CD4-positive, alpha-beta T cell treated with Interleukin-17A for 1 hour (primary cell): Measurements from ENCODE around the gene SEC14L1.
A peak's percentile ranks its signal among the peaks of the same experiment; 100 is the strongest.

Experiments
- DNase-seq: peaks from one replicate; pipeline ENCODE4 v3.0.0-alpha.2; 2020

SEC14L1 gene

DNA sequence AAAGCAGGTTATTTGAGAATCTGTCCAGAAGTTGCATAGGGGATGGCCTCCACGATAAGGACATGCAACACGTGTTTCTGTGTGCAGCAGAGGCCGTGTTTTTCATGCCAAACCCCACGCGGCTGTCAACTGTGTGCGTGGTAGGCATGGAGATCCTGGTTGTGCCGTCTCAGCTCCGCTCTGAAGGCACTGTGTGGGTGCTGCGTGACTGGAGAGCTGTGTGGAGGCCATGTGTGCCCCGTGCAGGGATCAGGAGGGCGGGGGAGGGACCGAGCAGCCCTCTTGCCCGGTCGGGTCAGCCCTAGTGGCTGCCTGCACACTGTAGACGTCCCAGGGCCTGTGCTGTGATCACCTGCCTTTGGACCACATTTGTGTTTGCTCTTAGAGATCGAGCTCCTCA, 74.5 kb downstream of the SEC14L1 start:
- DNase-seq = no peak

DNA sequence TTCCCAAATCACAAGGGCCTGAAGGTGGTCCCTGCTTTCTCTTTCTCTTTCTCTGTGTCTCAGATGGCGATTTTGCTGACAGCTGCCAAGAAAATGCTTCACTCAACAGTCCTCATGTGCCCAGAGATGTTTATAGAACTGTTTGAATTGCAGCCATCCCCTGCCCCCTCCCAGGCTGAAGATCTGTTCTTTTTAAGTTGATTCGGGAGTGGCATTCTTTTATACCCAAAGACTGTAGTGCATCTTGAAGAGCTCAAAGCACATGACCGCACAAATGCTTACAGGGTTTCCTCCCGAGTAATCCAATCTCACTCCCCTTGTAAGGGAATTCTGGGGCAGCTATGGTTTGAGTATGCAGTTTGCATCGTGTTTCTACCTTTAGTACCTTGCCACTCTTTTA, 75.7 kb downstream of the SEC14L1 start:
- DNase-seq = no peak

DNA sequence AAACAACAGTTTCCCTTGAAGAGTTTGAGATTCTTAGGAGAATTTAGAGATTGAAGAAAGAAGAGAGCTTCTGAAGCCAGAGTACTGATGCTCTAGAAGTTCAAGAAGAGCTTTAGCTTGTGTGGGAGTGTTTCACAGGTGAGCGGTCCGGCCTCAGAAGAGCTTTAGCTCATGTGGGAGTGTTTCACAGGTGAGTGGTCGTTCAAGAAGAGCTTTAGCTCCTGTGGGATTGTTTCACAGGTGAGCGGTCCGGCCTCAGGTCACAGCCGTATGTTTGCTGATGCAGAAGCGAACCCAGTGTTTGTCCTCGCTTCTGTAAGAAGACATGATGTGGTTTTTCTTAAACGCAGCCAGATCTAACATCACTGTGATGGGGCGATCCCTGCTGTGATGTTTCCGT, 76.4 kb downstream of the SEC14L1 start:
- no peak for DNase-seq

DNA sequence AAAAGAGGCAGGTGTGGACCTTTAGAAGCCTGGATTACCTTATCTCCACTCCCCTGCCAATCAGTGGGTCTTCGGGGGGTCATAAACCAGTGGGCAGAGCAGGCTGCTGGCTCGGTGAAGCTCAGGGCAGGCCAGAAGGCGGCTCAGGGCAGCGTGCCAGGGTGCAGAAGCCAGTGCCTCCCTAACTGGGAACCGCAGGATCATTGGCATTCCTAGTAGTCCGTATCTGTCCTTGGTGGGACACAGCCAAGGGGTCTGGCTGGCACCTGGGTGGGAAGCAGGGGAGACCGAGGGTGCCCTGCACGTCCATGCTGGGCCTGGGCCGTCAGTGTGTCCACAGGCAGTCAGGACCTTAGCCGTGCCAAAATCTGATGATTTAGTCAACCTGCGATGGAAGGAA, 76.8 kb downstream of the SEC14L1 start:
- DNase-seq = no peak

DNA sequence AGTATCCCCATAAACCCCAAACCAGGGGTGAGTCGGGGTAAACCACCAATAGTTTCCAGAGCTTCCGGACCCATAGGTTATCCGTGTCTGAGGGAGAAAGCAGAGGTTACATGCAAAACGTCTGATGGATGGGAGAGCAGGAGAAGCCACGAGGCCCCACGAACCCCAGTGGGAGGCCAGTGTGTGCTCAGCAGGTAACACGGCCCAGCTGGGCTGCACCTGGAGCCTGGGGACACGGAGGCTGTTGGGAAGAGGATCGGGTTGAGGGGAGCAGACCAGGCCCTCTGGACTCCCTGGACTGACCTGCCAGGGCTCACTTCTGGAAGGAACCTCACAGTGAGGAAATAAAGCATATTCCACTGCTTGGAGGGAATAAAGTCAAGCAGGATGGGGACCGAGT, 78.1 kb downstream of the SEC14L1 start:
- no peak for DNase-seq

DNA sequence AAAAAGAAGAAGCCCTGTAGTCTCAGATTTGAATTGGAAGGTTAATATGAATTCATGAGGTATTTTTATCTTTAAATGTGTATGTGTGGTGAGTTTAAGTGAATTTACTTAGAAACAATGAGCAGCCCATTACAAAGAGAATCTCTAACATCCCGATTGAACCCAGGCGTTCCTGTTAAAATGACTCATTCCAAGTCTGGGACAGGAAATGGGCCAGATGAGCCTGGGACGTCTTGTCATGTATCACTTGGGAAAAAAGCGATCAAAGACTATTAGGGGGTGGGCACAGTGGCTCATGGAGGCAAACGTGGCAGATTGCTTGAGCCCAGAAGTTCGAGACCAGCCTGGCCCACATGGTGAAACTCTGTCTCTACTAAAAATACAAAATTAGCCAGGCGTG, 81.6 kb downstream of the SEC14L1 start:
- DNase-seq = no peak

DNA sequence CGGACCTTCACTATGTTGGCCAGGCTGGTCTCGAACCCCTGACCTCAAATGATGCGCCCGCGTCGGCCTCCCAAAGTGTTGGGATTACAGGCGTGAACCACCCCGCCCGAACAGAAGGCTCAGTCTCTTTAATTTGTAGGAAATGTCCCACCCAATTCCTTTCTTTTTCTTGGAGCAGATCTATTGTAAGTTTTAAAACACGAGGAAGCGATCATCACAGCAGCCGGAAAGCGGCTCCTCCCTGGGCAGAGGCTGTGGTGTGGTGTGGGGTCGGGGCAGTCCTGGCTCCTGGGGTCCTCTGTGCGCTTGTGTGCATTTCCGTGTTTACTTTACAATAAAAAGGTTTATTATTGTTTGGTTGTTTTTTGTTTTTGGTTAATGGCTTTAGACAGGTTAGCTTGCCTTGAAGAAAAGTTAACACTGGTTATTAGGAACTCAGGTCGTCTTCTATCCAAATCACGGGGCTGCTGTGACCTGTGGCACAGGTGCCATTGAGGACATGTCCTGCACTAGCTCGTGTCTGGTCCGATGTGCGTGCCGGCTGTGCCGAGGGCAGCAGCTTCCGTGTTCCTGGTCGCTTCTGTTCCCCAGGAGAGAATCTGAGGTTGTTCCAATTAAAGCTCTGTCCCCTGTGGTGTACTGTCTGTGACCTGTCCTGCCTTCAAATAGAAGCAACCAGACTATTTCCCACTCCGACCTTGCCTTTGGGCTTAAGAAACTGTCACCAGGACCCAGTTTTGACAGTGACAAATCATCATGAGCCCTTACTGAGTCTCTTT, 83.1 kb downstream of the SEC14L1 start:
- DNase-seq = no peak

DNA sequence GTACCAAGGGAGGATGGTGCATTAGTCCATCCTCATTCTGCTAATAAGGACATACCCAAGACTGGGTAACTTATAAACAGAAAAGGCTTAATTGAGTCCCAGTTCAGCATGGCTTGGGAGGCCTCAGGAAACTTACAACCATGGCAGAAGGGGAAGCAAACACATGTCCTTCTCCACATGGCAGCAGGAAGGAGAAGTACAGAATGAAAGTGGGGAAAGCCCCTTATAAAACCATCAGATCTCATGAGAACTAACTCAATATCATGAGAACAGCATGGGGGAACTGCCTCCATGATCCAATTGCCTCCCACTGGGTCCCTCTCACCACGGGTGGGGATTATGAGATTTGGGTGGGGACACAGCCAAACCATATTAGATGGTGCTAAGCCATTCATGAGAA, 84.5 kb downstream of the SEC14L1 start:
- no peak for DNase-seq

DNA sequence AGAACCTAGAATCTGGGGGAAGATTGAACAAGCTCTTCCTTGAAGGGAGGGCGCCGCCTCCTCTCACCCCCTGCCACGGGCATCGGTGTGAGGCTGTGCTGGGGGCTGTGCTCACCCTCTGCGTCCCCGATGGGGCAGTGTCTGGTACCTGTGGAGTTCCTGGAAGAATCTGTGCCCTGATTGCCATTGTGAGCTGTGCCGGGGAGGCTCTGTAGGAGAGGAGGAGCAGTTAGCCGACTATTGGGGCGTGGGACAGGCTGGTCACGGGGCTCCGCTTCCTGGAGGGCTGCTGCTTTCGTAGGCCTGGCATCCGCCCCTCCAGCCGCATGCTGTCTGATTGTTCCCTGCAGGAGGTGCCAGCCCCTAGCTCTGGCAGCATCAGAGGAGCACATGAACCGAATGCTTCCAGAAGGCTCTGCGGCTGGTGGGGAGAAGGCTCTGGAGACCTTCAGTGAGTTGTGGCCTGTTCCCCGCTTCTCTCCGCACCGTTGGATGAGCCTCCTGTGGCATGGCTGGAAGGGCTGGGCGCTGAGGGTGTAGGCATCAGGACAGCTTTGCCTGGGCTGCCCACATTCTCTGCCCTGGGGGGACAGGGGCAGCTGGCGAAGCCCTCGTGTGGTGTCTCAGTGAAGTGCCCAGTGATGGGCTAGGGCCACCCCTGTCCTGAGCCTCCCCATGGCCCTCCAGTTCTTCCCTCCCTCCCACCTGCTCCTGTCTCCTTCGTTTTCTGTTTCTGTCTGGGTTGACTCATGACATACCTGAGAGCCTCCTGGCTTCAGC, 86.9 kb downstream of the SEC14L1 start:
- no peak for DNase-seq

DNA sequence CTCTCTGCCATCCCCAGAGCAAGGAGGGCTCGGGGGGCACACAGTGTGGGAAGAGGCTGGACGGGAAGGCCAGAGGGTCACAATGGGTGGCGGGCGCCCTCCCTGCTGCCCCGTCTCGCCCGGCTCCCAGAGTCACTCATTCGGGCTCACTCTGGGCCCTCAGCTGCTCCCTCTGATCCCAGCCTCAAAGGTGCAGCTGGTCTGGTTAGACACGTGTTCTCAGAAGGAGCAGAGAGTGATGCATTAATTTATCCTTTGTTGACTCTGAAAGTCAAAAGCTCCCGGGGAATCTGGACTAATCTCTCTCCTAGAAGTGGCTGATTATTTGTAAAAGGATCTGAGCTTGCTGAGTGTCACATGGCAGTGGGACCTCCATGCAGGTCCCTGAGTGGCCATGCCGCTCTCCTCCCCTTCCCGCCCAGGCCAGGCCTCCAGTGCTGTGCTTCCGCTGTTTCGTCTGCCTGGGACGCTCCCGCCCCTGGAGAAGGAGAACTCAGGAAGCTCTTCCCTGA, 87.5 kb downstream of the SEC14L1 start:
- no peak for DNase-seq

DNA sequence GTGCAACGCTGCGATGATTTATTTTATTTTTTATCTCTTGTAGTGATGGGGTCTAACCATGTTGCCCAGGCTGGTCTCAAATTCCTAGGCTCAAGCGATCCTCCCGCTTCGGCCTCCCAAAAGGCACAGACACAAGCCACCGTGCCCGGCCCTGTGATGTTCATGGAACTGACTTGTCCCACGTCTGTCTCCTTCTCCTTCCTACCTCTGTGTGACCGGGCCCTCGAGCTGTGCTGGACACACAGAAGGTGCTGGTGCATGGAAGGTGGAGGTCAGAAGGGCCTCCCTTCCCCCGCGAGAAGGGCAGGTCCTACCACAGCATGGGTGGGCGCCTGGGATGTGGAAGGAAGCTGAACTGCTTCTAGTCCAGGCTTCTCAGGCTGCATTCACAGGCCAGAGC, 88.0 kb downstream of the SEC14L1 start:
- DNase-seq = no peak

DNA sequence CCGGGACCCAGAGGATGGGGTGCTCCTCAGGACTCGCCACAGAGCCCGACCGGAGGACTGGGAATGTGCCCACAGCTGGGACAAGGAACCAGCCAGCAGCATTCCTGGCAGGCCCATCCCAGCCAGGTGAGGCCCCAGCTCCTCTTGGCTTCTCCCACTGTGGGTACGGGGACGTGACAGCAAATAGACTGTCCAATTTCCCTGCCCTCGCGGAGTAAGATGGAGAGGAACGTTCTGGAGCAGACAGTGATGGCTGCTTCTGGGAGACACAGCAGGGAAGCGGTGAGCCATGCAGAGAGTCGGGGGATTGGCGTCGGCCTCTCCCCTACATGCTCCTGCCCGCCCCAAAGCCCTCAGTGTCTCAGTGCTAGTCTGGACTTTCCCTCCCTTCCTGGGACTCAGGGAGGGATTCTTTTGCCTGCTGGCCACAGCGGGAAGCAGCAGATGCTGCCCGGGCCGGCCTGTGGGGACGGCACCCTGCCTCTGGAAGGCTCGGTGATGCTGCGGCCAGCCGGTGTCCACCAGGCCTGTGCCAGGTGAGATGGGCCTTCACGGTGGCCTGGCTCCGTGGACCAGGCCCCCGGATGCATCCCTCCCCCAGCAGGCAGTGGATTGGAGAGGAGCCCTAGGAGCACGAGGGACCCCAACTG, 89.1 kb downstream of the SEC14L1 start:
- DNase-seq = no peak

DNA sequence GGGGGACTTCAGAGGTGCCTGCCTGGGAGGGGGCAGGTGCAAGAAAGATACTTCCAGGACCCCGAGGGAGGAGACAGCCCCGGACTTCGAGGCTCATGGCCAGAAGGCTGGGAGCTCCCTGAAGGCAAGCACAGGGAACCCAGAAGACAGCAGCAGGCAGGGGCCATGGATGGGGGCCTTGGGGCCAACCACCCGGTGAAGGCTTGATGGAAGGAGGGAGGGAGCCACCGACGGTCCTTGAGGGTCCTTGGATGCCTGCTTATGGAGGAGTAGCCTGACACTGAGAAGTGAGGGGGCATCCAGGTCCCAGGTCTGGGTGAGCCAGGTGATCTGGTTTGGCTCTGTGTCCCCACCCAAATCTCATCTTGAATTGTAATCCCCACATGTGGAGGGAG, 89.7 kb downstream of the SEC14L1 start:
- no peak for DNase-seq

DNA sequence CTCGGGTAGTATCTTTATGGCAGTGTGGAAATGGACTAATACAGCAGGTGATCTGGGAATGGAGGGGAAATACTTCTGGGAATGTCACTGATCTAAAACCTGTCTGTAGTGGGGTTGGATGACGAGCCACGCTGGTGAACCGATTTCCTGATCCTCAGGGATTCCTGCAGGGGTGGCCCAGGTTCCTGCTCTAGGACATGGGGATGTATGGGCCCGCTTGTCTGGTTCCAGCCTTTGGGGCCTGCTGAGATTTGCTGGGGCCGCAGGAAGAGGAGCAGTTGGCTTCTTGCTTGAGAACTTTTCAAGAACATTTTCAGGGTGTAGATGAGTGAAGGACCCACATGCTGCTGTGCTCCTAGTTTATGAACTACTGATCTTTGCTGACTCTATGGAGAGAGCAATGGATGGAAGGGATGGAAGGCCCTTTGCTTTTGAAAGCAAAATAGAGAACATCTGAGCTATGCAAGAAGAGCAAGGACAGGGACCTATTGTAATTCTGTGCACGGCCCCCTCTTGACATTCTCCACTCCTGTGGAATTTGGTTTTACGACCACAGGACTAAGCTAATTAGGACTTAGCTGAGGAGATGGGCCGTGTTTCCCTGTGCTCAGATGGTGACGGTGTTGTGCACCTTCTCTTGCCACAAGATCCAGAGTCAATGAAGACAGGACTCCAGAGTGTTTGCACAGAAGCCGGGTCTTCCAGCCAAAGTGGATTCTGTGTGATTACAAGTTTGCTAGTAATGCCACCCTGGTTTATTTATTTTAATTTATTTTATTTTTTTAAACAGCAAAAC, 90.5 kb downstream of the SEC14L1 start:
- DNase-seq = no peak

DNA sequence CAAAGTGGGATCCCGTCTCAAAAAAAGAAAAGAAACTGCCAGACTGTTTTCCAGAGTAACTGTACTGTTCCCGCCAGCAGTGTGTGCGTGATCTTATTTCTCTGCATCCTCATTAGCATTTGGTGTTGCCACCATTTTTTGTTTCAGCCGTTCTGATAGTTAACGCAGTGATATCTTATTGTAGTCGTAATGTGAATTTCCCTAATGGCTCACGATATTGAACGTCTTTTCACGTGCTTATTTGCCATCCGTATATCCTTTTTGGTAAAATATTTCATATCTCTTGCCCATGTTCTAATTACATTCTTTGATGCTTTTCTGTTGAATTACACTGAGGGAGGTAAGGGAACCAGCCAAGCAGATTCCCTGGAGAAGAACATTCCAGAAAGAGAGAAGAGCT, 92.4 kb downstream of the SEC14L1 start:
- no peak for DNase-seq

DNA sequence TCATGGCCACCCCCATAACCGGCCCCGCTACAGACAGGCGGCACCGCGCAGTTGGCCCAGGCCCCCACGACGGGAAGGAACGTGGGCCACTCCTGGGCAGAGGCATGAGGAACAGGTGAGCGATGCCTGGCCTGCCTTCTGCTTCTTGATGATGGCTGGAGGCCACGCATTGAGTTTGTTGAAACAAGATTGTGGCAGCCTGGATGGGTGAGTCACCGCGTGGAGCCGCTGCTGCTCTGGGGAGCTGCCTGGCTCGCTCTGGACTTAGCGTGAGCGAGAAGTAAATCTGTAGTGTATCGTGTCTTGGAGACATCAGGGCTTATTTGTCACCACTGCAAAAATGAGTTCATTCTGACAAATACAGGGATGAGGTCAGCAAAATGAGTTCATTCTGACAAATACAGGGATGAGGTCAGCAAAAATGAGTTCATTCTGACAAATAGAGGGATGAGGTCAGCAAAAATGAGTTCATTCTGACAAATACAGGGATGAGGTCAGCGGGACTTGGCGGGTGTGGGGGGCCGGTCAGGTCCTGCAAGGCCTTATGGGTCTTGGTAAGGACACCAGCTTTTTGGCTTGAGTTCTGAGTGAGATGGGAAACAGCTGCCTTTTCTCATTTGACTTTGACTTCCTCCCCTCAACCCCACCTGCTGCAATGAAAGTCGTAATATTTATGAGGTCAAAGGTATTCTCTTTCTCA, 93.0 kb downstream of the SEC14L1 start:
- DNase-seq = no peak

DNA sequence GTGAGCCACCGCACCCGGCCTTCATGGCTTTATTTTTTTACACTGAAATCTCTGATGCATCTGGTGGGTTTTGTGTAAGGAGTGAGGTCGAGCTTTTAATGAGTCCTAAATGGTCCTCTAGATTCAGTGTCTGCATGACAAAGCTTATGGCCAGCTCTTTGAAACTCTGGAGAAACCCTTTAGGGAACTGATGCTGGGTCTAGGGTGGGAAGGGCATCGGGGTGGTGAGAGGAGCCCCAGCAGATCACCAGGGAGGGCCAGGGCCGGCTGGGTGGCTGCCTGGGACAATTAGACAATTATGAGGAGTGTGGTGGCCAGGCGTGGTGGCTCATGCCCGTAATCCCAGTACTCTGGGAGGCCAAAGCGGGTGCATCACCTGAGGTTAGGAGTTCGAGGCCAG, 93.9 kb downstream of the SEC14L1 start:
- no peak for DNase-seq

DNA sequence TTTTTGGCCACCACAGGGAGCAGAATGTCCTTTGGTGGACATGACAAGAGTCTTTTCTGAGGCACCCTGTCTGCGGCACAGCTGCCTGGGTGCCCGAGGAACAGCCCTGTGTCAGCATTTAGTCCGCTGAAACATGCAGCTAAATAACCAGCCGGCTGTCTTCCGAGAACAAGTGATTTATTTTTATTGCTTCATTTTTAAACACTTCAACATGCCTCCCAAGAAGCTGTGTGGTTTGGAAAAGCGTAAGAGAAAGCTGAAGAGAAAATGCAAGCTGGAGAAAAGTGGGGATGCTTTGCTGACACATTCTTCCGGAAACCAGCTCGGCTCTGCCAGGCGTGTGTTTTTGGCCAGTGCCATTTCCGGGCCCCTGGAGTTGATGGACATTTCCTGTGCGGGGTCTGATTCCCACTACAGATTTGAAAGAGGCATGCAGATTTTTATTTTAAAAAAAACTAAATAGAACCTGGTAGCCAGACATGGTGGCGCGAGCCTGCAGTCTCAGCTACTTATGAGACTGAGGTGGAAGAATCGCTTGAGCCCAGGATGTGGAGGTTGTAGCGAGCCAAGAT, 94.7 kb downstream of the SEC14L1 start:
- DNase-seq = peak; percentile 7

DNA sequence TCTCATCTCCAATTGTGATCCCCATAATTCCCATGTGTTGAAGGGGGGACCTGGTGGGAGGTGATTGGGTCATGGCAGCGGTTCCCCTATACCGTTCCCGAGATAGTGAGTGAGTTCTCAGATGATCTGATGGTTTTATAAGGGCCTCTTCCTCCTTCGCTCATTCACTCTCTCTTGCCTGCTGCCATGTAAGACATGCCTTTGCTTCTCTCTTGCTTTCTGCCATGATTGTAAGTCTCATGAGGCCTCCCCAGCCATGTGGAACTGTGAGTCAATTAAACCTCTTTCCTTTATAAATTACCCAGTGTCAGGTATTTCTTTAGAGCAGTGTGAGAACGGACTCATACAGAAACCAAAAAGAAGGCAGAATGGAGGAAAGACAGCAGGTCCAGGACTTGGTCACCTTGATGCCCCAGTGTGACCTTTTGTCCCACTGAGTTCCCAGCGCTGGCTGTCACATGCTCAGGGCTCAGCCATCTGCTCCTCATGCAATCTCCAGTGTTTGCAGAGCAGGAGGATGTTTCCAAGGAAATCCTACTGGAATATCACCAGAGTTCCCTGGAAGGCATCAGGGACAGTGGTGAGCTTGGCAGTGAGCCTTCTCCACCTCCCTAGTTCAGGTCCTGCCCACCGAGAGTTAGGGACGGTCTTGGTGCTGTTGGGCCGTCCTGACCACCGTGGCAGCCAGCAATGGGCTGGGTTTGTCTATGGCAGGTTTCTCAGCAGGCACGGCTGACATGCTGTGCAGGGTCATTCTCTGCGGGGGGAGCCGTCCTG, 96.7 kb downstream of the SEC14L1 start:
- no peak for DNase-seq

DNA sequence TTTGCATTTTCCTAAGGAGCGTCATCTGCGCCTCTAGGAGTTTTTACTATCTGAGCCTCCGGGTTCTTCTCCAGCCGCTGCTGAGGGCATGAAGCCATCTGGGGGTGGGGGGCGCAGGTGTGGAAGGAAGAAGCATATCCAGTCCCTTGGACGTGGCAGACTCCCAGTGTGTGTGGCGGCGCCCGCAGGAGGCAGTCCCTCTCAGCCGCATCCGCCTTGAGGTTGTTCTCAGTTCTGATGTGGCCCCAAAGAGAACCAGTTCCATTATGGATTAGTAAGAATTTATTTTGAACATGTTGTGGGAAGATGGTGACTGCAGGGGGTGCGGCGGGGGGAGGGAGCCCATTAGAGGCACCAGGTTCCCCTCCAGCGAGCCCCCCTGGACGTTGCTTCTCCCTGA, 100.2 kb downstream of the SEC14L1 start:
- no peak for DNase-seq
